Body of pancreas (tissue), 4 donors: ENCODE results near the gene ATP10D.
A peak's percentile ranks its signal among the peaks of the same experiment; 100 is the strongest.

ENCODE experiments used
- CTCF ChIP-seq, 7 experiments: fragments of 450-650 bp in 4 of 7; fragments of 200-600 bp in 3 of 7; sonication (generic) in 3 of 7; IDR thresholded peaks; one replicate each; pipeline ENCODE4 v1.5.1; 2016 to 2019; ENCODE audit warnings: antibody characterized with exemption in 7 of 7
- POLR2A ChIP-seq, 3 donors: fragments of 450-650 bp; IDR thresholded peaks; one replicate each; pipeline ENCODE4 v1.6.1; 2016; ENCODE audit warnings: antibody characterized with exemption in 3 of 3, mild to moderate bottlenecking in 2 of 3

- peak in 2 of 3 donors; percentile 75 to 76 for TF ChIP-seq POLR2A (IDR thresholded peaks at IDR 0.05)
- TF ChIP-seq CTCF (IDR thresholded peaks at IDR 0.05): peak in 4 of 7 experiments; percentile 47 to 57 (median 53)
Measured at GRCh38 chr4:47463235-47463956, 21.7 kb upstream of the ATP10D start, which contains the start of gene COMMD8.
